ENCODE results near the gene SMIM24.
A peak's percentile ranks its signal among the peaks of the same experiment; 100 is the strongest.

Gene SMIM24

GRCh38 chr19:3492131-3492839, 12.0 kb upstream of the SMIM24 start:
- H3K4me3 ChIP-seq (ENCODE audit: severe bottlenecking) = no peak overlapping the region
- DNase-seq (ENCODE audit: low spot score) = no peak
- H3K27ac ChIP-seq (ENCODE audit: poor library complexity, severe bottlenecking) = no peak overlapping the region
- H3K36me3 ChIP-seq (ENCODE audit: low read depth) = peaks cover 24% of the 10 kb centered on the region
- H3K27me3 ChIP-seq (ENCODE audit: insufficient read depth, poor library complexity, severe bottlenecking) = no peaks in the 10 kb centered on the region
- TF ChIP-seq CTCF (IDR thresholded peaks at IDR 0.05; ENCODE audit: poor library complexity, severe bottlenecking) = no peak
- no peaks in the 10 kb centered on the region for H3K9me3 ChIP-seq (ENCODE audit: severe bottlenecking)
- no peaks in the 10 kb centered on the region for H3K4me1 ChIP-seq (ENCODE audit: insufficient read depth, poor library complexity, severe bottlenecking)
- no peak for ATAC-seq (ENCODE audit: low read depth)

GRCh38 chr19:3491396-3492119, 11.2 kb upstream of the SMIM24 start:
- peaks cover 22% of the 10 kb centered on the region for H3K36me3 ChIP-seq (ENCODE audit: low read depth)
- H3K27me3 ChIP-seq (ENCODE audit: insufficient read depth, poor library complexity, severe bottlenecking) = no peaks in the 10 kb centered on the region
- no peak for DNase-seq (ENCODE audit: low spot score)
- no peak overlapping the region for H3K27ac ChIP-seq (ENCODE audit: poor library complexity, severe bottlenecking)
- no peaks in the 10 kb centered on the region for H3K4me1 ChIP-seq (ENCODE audit: insufficient read depth, poor library complexity, severe bottlenecking)
- H3K4me3 ChIP-seq (ENCODE audit: severe bottlenecking) = no peak overlapping the region
- no peaks in the 10 kb centered on the region for H3K9me3 ChIP-seq (ENCODE audit: severe bottlenecking)
- ATAC-seq (ENCODE audit: low read depth) = no peak
- TF ChIP-seq CTCF (IDR thresholded peaks at IDR 0.05; ENCODE audit: poor library complexity, severe bottlenecking) = no peak

- Histone ChIP-seq H3K36me3 (ENCODE audit: low read depth) (no peaks in the 10 kb centered on the region), H3K9me3 (ENCODE audit: severe bottlenecking) (no peaks in the 10 kb centered on the region), H3K4me1 (ENCODE audit: insufficient read depth, poor library complexity, severe bottlenecking) (no peaks in the 10 kb centered on the region), H3K27me3 (ENCODE audit: insufficient read depth, poor library complexity, severe bottlenecking) (peaks cover 17% of the 10 kb centered on the region), H3K4me3 (ENCODE audit: severe bottlenecking) (peak within 1 kb of the TSS; percentile 15), H3K27ac (ENCODE audit: poor library complexity, severe bottlenecking) (no peak within 1 kb of the TSS)
- no peak for TF ChIP-seq CTCF (IDR thresholded peaks at IDR 0.05; ENCODE audit: poor library complexity, severe bottlenecking)
- ATAC-seq (ENCODE audit: low read depth) = peak; percentile 14; the same call in 1 of the 3 replicates
- DNase-seq (ENCODE audit: low spot score) = no peak
Observed at GRCh38 chr19:3483226-3483628, 2.9 kb upstream of the SMIM24 start, which contains the start of gene SMIM44. Gene SMIM44, minus strand, starts transcription at chr19:3483441. Its CDS starts 38 bp downstream, at chr19:3483403.

GRCh38 chr19:3482507-3483225, 2.3 kb upstream of the SMIM24 start:
- Histone ChIP-seq H3K9me3 (ENCODE audit: severe bottlenecking) (no peaks in the 10 kb centered on the region), H3K4me1 (ENCODE audit: insufficient read depth, poor library complexity, severe bottlenecking) (no peaks in the 10 kb centered on the region), H3K27ac (ENCODE audit: poor library complexity, severe bottlenecking) (no peak overlapping the region), H3K4me3 (ENCODE audit: severe bottlenecking) (peak overlapping the region; percentile 15), H3K36me3 (ENCODE audit: low read depth) (no peaks in the 10 kb centered on the region), H3K27me3 (ENCODE audit: insufficient read depth, poor library complexity, severe bottlenecking) (peaks cover 17% of the 10 kb centered on the region)
- ATAC-seq (ENCODE audit: low read depth) = 0 out of 3 replicates have a peak, but pooled peaks have one; percentile 17
- no peak for DNase-seq (ENCODE audit: low spot score)
- no peak for TF ChIP-seq CTCF (IDR thresholded peaks at IDR 0.05; ENCODE audit: poor library complexity, severe bottlenecking)
